Stimulated activated CD4-positive, alpha-beta T cell treated with anti-CD3 and anti-CD28 coated beads, Interleukin-12 subunit alpha, Interleukin-12 subunit beta, amount 100 ng/mL, for 24 hours (primary cell): ENCODE results near the gene HK1.

Experiments used
- DNase-seq, 2 experiments: peaks; one replicate each; pipeline ENCODE4 v3.0.0-alpha.2; 2020; ENCODE audit warnings: low read depth in 2 of 2

The HK1 gene

GRCh38 chr10:69374931-69375306 is 96.6 kb downstream of the HK1 start:
- no peak for DNase-seq

- DNase-seq: no peak
Measured at GRCh38 chr10:69375307-69376151, 97.2 kb downstream of the HK1 start.

- no peak for DNase-seq
Measured at GRCh38 chr10:69376662-69377061, 98.4 kb downstream of the HK1 start.

- no peak for DNase-seq
Measured at GRCh38 chr10:69377191-69377590, 98.9 kb downstream of the HK1 start.

- no peak for DNase-seq
Measured at GRCh38 chr10:69377933-69378332, 99.6 kb downstream of the HK1 start.

DNA sequence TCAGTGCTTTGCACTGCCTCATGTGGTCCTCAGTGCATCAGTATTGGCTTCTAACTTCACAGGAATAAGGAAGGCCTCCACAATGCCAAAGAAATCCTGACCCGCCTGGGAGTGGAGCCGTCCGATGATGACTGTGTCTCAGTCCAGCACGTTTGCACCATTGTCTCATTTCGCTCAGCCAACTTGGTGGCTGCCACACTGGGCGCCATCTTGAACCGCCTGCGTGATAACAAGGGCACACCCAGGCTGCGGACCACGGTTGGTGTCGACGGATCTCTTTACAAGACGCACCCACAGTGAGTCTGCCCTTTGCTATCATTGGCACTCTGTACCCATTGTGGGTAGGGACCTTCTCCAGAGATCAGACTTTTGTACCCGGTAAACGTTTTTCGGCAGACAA is 101.5 kb downstream of the HK1 start:
- no peak for DNase-seq

DNA sequence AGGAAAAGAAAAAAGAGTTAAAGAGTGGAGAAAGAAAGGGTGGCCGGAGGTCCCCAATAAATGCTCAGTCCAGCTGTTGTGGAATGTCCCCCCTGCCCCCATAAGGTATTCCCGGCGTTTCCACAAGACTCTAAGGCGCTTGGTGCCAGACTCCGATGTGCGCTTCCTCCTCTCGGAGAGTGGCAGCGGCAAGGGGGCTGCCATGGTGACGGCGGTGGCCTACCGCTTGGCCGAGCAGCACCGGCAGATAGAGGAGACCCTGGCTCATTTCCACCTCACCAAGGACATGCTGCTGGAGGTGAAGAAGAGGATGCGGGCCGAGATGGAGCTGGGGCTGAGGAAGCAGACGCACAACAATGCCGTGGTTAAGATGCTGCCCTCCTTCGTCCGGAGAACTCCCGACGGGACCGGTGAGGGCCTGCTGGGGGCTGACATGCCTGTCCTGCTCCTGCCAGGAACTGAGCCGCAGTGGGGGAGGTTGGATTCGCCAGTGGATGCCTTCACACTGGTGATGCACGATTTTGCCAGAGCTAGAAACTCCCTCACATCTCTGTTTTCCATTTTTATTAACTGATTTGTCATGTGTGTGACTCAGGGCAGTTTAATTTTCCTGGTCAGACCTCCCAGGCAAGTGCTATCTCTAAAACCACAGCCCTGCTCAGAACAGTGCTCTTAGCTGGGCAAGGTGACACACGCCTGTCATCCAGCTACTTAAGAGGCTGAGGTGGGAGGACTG is 104.3 kb downstream of the HK1 start:
- no peak for DNase-seq

GRCh38 chr10:69383558-69383957 is 105.3 kb downstream of the HK1 start:
- DNase-seq: no peak

- no peak for DNase-seq
Measured at GRCh38 chr10:69384320-69384719, 106.0 kb downstream of the HK1 start.

GRCh38 chr10:69385454-69386350 is 107.4 kb downstream of the HK1 start:
- no peak for DNase-seq

DNA sequence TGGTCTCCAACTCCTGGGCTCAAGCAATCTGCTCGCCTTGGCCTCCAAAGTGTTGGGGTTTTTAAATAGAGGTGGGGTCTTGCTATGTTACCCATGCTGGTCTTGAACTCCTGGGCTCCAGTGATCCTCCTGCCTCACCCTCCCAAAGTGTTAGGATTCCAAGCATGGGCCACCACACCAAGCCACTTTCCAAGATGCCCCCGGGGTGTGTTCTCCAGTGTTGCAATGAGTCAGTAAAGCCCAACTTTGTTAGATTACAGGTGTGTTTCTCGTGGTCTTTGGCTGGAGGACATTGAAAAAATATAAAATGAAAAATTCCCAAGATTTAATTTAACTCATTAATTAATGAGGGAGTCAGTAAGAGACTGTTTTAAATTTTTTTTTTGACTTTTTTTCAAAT is 109.2 kb downstream of the HK1 start:
- DNase-seq: no peak

DNA sequence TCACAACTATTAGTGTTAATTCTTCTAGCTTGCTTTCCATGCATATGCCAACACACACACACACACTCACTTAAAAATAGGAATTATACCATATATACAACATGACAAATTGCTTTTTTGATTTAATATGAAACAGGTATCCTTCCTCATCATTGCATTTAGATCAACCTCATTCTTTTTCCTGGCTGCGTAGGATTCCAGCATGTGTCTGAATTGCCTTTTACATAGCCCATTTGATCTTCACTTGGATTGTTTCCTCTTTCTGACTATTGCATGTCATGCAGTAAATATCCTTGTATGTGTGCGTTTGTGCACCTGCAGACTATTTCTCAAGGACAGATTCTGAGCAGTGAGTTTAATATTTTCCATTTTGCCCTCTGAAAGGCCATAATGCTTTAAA is 110.2 kb downstream of the HK1 start:
- DNase-seq: no peak

DNA sequence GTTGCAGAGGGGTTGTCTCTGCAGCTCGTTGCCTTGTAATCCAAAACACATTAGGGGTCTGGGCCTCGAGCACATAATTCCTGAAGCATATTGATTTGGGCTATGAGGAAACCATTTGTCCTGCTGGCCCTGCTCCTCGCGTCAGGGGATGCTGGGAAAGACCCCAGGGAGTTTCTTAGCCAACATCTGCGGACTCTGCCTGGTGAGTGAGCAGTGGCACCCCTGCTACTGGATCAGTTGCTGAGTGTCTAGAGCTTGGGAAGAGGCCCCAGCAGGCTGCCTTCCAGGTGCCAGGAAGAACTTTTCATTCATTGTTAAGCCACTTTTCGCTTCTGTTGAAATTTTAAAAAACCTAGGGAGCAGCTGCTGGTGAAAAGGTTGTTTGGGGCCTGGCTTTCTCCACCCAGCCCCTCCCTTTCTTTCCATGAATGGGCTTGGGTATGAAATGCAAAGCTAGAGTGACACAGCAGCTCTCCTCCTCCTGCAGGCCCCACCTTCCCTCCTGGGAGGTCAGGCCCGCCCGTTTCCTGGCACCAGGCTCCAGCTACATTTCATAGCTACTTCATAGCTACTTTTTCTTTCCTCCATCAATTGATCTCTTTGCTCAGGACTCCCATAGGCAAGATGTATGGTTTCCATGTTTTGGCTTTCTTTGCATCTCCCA is 111.7 kb downstream of the HK1 start:
- no peak for DNase-seq

- no peak for DNase-seq
Measured at GRCh38 chr10:69391158-69391557, 112.9 kb downstream of the HK1 start.

DNA sequence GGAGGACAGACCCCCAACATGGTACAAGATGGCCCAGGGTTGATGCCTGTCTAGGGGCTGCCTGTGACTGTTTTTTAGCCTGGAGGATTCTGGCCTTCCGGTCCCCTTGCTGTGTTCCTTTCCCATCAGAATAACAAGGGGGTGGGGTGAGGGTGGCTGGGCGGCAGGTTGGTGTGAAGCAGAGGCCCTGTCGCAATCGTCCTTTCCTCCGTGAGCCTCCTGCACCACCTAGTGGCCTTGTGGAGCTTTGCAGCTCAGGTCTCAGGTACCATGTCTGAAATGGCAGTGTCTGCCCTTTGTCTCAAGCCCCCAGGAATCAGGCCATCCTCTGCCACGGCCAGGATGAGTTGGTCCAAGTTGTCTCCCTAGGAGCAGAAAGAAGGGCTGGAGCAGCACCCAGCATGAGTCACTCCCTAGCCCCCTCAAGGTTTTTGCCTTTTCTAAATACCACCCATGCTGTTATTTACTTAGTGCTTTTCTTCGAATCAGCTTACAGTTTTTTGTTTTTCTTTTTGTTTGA is 114.2 kb downstream of the HK1 start:
- DNase-seq: peak; percentile 65 to 75

DNA sequence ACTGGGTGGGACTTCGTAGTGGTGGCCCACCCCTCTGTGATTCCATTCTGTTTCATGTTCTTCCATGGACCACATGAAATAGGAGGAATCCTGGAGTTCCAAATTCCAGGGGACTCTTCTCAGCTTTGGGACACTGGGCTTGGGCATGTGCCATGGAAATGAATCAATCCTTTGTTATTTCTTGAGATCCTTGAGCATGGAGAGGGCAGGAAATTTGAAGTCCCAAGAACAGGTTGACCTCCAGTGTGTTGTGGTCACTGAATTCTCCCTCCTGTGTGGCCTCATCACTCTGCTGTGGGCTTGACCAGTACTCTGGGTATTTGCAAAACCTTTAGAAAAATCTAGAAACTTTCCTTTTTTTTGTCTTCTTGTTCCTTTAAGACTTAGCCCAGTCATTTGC is 115.7 kb downstream of the HK1 start:
- no peak for DNase-seq

- no peak for DNase-seq
Measured at GRCh38 chr10:69397972-69398371, 119.7 kb downstream of the HK1 start.

DNA sequence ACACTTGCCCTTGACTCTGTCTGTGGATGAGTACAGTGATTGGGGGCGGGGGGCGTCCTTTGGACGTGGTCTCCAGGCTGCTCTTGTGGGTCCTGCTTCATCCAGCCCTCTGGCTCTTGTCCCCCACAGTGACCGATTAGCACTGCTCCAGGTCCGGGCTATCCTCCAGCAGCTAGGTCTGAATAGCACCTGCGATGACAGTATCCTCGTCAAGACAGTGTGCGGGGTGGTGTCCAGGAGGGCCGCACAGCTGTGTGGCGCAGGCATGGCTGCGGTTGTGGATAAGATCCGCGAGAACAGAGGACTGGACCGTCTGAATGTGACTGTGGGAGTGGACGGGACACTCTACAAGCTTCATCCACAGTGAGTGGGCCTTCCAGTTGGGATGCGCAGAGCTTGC is 120.2 kb downstream of the HK1 start:
- no peak for DNase-seq

GRCh38 chr10:69400936-69401335 is 122.6 kb downstream of the HK1 start:
- no peak for DNase-seq

DNA sequence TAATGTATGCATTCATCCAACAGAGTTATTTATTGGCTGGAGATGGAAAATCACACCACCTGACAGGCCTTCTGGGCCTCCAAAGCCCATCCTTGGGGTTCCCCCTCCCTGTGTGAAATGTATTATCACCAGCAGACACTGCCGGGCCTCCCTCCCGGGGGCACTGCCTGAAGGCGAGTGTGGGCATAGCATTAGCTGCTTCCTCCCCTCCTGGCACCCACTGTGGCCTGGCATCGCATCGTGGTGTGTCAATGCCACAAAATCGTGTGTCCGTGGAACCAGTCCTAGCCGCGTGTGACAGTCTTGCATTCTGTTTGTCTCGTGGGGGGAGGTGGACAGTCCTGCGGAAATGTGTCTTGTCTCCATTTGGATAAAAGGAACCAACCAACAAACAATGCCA is 123.1 kb downstream of the HK1 start:
- no peak for DNase-seq

DNA sequence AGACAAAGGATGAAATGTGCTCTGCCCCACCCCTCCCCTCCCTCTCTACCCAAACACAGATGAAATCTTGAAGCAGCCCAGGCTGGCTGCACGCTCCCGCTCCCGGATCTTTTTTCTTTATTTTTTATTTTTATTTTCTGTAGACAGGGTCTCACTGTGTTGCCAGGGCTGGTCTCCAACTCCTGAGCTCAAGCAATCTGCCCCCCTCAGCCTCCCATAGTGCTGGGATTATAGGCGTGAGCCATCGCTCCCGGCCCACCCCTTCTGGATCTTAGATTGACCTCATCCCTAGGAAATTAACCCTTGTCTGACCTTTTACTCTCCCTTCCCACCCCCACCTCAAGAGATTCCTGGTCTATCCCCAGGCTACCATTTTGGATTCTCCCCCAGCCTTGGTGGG is 124.1 kb downstream of the HK1 start:
- no peak for DNase-seq

GRCh38 chr10:69403066-69403465 is 124.8 kb downstream of the HK1 start:
- DNase-seq: no peak
